Keratinocyte (primary cell): ENCODE data around the gene ADGRG1. TPM values are rescaled to one million over a fixed set of nuclear protein-coding genes. Genes with fewer than 3 reads are reported as not detected.

Experiments used
- DNase-seq: peaks from one replicate; pipeline ENCODE4 v3.0.0-alpha.2; 2011; ENCODE audit warnings: low read depth, missing footprints, low spot score
- FAIRE-seq: peaks from 2 replicates; lab custom pipeline; 2011; peaks lifted over from hg19 to GRCh38; lab: Jason Lieb, UNC
- H2AFZ ChIP-seq: 2 replicates; pipeline ENCODE4 v1.6.0; 2012; ENCODE audit warnings: low read length, control low read depth, inconsistent platforms; ENCODE audit not compliant: control insufficient read depth
- H3K27ac ChIP-seq: 2 replicates; pipeline ENCODE4 v1.5.1; 2011; ENCODE audit warnings: low read length; ENCODE audit not compliant: control insufficient read depth, insufficient read depth
- H3K27me3 ChIP-seq: 3 replicates; pipeline ENCODE4 v1.6.0; 2011; ENCODE audit warnings: low read length; ENCODE audit not compliant: control insufficient read depth, insufficient read depth; ENCODE audit errors: extremely low read depth
- H3K36me3 ChIP-seq, 2 experiments: 2 replicates in 1 of 2; 3 replicates in 1 of 2; pipeline ENCODE4 v1.5.1; 2011; ENCODE audit warnings: low read length in 2 of 2, mild to moderate bottlenecking in 1 of 2; ENCODE audit not compliant: control insufficient read depth in 2 of 2, insufficient read depth in 2 of 2; ENCODE audit errors: extremely low read depth in 1 of 2
- H3K4me1 ChIP-seq: 3 replicates; pipeline ENCODE4 v1.5.1; 2011; ENCODE audit warnings: low read length; ENCODE audit not compliant: control insufficient read depth, insufficient read depth; ENCODE audit errors: extremely low read depth
- H3K4me2 ChIP-seq: 3 replicates; pipeline ENCODE4 v1.6.0; 2011; ENCODE audit warnings: low read depth, low read length; ENCODE audit not compliant: control insufficient read depth, insufficient read depth; ENCODE audit errors: extremely low read depth
- H3K4me3 ChIP-seq, 3 experiments: fragments of 200-600 bp in 1 of 3; sonication (generic) in 1 of 3; 2 replicates in 2 of 3; 3 replicates in 1 of 3; pipeline ENCODE4 v1.5.1; 2011 to 2016; ENCODE audit warnings: low read length in 3 of 3, mild to moderate bottlenecking in 3 of 3, control low read depth in 2 of 3, inconsistent platforms in 1 of 3, low read depth in 1 of 3, mixed read lengths in 1 of 3, mixed run types in 1 of 3, moderate library complexity in 1 of 3; ENCODE audit not compliant: control insufficient read depth in 2 of 3, insufficient read depth in 2 of 3; ENCODE audit errors: extremely low read depth in 1 of 3
- H3K79me2 ChIP-seq: 2 replicates; pipeline ENCODE4 v1.6.0; 2012; ENCODE audit warnings: low read length; ENCODE audit not compliant: control insufficient read depth, insufficient read depth
- H3K9ac ChIP-seq: 3 replicates; pipeline ENCODE4 v1.6.0; 2011; ENCODE audit warnings: low read length; ENCODE audit not compliant: control insufficient read depth, insufficient read depth; ENCODE audit errors: extremely low read depth
- H3K9me1 ChIP-seq: 3 replicates; pipeline ENCODE4 v1.6.0; 2011; ENCODE audit warnings: low read length; ENCODE audit not compliant: control insufficient read depth, insufficient read depth; ENCODE audit errors: extremely low read depth
- H3K9me3 ChIP-seq: 2 replicates; pipeline ENCODE4 v1.5.1; 2012; ENCODE audit warnings: low read depth, low read length; ENCODE audit not compliant: control insufficient read depth
- H4K20me1 ChIP-seq: 3 replicates; pipeline ENCODE4 v1.6.0; 2011; ENCODE audit warnings: low read length; ENCODE audit not compliant: control insufficient read depth, insufficient read depth; ENCODE audit errors: extremely low read depth
- EZH2 ChIP-seq: IDR thresholded peaks from one replicate; pipeline ENCODE4 v1.6.1; 2012; ENCODE audit warnings: inconsistent platforms, mild to moderate bottlenecking, low read length, moderate library complexity
- dilution Hi-C: fragments of 300-500 bp; cut with MboI; formaldehyde crosslinking; loops from one replicate; pipeline ENCODE4 v1.7.0; 2020; ENCODE audit warnings: low sequenced_read_pairs; ENCODE audit not compliant: extremely low pct_ligation_motif_present
- polyA plus RNA-seq, 5 experiments: library from polyadenylated mRNA; depleted of rRNA in 3 of 5; stranded (reverse) in 3 of 5; stranded (forward) in 1 of 5; unstranded in 1 of 5; fragments of >200 nt; gene quantifications; 1 replicate in 1 of 5; 2 replicates in 3 of 5; 3 replicates in 1 of 5; pipeline versions ENCODE4 v1.2.1 to v1.2.3, GENCODE V29; 2011 to 2012; ENCODE audit warnings: missing spikeins in 2 of 5, low read depth in 1 of 5, low replicate concordance in 1 of 5
- TF ChIP-seq, protein P1 (sequence below), 3 experiments: IDR thresholded peaks in 1 of 3; conservative IDR thresholded peaks in 1 of 3; optimal IDR thresholded peaks in 1 of 3; 2 replicates in 2 of 3; 3 replicates in 1 of 3; pipeline versions ENCODE3 to v1.5.1; 2011; ENCODE audit warnings: low read length in 3 of 3, mild to moderate bottlenecking in 3 of 3, moderate library complexity in 2 of 3, control low read depth in 1 of 3, inconsistent platforms in 1 of 3; ENCODE audit not compliant: insufficient read depth in 2 of 3; ENCODE audit errors: extremely low read depth in 1 of 3

ADGRG1 gene
- polyA plus RNA-seq, 1 donor (not counting 4 experiments of a cell fraction or from before 2014, with no cell fraction given): 28.4 TPM

DNA sequence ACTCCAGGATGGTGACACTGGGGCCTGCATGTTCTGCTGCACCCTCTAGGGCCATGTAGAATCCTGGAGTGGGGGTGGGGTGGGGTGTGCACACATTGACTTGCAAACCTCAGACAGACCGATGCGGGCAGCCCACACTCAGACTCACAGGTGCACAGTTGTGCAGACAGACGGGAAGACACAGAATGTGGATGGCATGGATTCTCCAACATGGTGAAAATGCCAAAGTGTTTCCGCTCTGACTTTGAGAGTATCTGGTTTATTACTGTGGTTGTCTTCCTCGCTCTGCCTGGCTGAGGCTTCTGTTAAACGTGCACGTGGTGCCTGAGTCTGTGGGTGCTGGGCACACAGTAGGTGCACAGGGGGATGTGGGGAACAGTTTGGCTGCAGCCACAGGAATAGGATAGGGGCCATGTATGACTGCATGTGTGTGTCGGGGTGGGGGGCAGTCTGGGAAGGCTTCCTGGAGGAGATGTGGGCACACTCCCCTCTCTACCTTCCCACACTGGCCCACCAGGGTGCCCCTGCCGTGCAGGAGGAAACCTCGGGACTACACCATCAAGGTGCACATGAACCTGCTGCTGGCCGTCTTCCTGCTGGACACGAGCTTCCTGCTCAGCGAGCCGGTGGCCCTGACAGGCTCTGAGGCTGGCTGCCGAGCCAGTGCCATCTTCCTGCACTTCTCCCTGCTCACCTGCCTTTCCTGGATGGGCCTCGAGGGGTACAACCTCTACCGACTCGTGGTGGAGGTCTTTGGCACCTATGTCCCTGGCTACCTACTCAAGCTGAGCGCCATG lies 30.6 kb downstream of the ADGRG1 start:
- no peak overlapping the region for H3K4me2 ChIP-seq
- no peak for FAIRE-seq
- no peak overlapping the region for H2AFZ ChIP-seq
- dilution Hi-C loops: no loop called here
- peaks cover 49 to 54% of the 10 kb centered on the region in 2 experiments for H3K36me3 ChIP-seq
- H3K9me1 ChIP-seq: peaks cover 4% of the 10 kb centered on the region
- no peak for TF ChIP-seq EZH2
- TF ChIP-seq, protein P1, sequence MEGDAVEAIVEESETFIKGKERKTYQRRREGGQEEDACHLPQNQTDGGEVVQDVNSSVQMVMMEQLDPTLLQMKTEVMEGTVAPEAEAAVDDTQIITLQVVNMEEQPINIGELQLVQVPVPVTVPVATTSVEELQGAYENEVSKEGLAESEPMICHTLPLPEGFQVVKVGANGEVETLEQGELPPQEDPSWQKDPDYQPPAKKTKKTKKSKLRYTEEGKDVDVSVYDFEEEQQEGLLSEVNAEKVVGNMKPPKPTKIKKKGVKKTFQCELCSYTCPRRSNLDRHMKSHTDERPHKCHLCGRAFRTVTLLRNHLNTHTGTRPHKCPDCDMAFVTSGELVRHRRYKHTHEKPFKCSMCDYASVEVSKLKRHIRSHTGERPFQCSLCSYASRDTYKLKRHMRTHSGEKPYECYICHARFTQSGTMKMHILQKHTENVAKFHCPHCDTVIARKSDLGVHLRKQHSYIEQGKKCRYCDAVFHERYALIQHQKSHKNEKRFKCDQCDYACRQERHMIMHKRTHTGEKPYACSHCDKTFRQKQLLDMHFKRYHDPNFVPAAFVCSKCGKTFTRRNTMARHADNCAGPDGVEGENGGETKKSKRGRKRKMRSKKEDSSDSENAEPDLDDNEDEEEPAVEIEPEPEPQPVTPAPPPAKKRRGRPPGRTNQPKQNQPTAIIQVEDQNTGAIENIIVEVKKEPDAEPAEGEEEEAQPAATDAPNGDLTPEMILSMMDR (optimal IDR thresholded peaks at IDR 0.05 in 1 of 3, IDR thresholded peaks at IDR 0.05 in 1 of 3, conservative IDR thresholded peaks at IDR 0.05 in 1 of 3; ENCODE audit: extremely low read depth in 1 of 3, insufficient read depth in 2 of 3, low read length in 3 of 3): no peak
- no peaks in the 10 kb centered on the region for H3K27me3 ChIP-seq
- no peaks in the 10 kb centered on the region for H3K9me3 ChIP-seq
- H3K9ac ChIP-seq: no peak overlapping the region
- H3K79me2 ChIP-seq: no peaks in the 10 kb centered on the region
- no peak overlapping the region for H3K4me3 ChIP-seq
- peaks cover 6% of the 10 kb centered on the region for H4K20me1 ChIP-seq
- no peak for DNase-seq
- H3K27ac ChIP-seq: no peak overlapping the region
- peaks cover 10% of the 10 kb centered on the region for H3K4me1 ChIP-seq

- FAIRE-seq: no peak
- H4K20me1 ChIP-seq: no peaks in the 10 kb centered on the region
- dilution Hi-C loops: no loop called here
- no peaks in the 10 kb centered on the region for H3K27me3 ChIP-seq
- H3K27ac ChIP-seq: no peak overlapping the region
- H3K9me3 ChIP-seq: no peaks in the 10 kb centered on the region
- no peak overlapping the region for H2AFZ ChIP-seq
- no peak for DNase-seq
- H3K9me1 ChIP-seq: no peaks in the 10 kb centered on the region
- no peak overlapping the region for H3K9ac ChIP-seq
- H3K4me3 ChIP-seq: no peak overlapping the region
- no peak overlapping the region for H3K4me2 ChIP-seq
- H3K36me3 ChIP-seq: peaks cover 38 to 55% of the 10 kb centered on the region in 2 experiments
- H3K79me2 ChIP-seq: no peaks in the 10 kb centered on the region
- TF ChIP-seq EZH2: no peak
- TF ChIP-seq, protein P1 (optimal IDR thresholded peaks at IDR 0.05 in 1 of 3, IDR thresholded peaks at IDR 0.05 in 1 of 3, conservative IDR thresholded peaks at IDR 0.05 in 1 of 3; ENCODE audit: extremely low read depth in 1 of 3, insufficient read depth in 2 of 3, low read length in 3 of 3): no peak
- no peaks in the 10 kb centered on the region for H3K4me1 ChIP-seq
These were observed 32.5 kb downstream of the ADGRG1 start for GRCh38 chr16:57660715-57661463.
